Endometrial microvascular endothelial cells (primary cell): Measurements from ENCODE around the gene KMO. TPM values are rescaled to one million over a fixed set of nuclear protein-coding genes. Genes with fewer than 3 reads are reported as not detected.

ENCODE experiments used
- in situ Hi-C: cut with HindIII; loops from 2 replicates; pipeline ENCODE4 v1.10.0; 2017; ENCODE audit warnings: low sequenced_read_pairs, low pct_unique_long_range_greater_than_20kb; ENCODE audit errors: inconsistent ontology term
- total RNA-seq: library from RNA; depleted of rRNA; stranded (reverse); fragments of >200 nt; gene quantifications from one replicate; pipeline ENCODE4 v1.2.3, GENCODE V29; 2015; ENCODE audit errors: inconsistent ontology term

Gene KMO
- total RNA-seq, 1 donor from 2014 or later, result not detected

DNA sequence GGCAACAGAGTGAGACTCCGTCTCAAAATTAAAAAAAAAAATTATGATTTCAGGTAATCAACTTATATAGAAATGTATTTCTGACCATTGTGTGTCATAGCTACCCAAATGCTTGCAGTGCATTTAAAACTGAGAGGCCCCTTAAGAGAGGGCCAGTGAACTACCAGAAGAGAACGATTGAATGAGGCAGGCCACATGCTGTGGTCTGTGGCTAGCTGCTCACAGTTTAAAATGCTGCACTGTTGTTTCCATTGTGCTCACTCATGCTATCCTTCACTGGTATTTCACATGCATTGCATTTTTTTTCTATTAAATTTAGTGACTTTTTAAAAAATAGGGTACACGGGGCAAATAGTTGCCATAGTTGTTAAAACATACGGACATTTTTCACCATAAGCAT, 82.0 kb downstream of the KMO start:
- in situ Hi-C loops, result no loop called here

DNA sequence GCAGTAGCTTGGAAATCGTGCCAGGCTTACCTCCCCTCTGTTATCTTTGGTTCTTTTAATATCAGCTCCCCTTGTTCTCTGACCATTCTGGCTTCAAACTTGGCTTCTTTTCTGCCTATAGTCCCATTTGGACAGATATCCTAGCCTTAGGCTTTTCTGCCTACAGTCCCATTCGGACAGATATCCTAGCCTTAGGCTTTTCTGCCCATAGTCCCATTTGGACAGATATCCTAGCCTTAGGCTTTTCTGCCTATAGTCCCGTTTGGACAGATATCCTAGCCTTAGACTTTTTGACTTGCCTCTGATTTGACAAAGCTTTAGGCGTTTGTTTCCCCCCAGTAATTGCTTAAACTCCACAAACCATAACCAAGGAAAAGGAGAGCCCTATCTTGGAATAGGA, 82.4 kb downstream of the KMO start:
- in situ Hi-C loops, result no loop called here

DNA sequence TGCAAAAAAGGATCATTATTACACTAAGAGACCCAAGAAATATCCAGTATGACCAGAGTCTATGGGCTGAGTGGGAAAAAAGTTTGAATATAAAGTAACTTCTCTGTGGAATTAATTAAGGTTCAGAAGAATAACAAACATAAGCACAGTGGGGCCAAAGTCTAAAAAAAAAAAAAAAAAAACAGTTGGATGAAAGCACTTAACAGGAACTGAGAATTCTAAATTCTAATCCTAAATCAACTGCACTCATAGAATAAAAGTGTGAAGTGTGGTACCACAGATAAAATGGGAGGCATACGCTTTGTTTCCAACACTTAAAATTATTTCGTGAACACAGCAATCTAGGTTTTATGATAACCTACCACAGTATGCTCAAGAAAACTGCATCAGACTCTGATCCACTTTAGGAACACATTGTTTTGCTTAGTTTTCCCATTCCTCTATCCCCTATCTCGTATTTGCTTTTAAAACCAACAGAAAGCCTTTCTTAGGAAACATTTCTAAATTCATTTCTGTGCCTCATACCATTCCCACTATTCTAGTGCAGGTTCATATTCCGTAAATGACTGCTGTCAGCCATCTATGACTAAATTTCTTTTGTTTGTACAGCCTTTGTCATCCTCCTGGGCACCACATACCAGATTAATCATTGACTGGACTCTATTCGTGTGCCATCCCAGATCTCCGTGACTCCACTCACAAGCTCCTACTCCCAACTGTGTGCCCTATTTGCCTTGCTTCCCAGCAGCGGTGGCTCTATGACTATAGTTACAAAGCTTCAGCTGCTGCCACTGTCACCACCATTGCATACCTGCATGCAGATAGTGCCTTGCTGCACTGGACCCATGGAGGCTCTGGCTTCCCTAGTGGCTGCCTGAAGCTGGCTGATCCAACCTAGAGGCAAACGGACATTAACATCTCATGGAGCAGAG, 83.1 kb downstream of the KMO start:
- in situ Hi-C loops, result no loop called here

DNA sequence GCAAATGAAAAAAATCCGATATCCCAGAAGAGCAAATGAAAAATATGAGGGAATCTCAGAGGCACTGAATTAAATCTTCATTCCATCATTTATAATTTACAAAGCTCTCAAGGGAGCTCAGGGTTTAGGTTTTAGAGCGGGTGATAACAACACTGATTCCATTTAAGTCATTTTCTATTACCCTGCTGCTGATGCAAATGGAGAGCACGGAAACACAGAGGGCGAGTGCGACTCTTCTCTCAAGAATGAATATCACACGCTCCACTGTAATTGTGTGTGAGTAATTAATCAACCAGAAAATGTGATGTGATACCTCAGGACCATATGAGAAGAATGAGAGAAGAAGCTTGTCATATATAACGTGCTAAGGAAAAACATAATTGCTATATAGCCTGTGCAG, 85.2 kb downstream of the KMO start:
- in situ Hi-C loops, result no loop called here

DNA sequence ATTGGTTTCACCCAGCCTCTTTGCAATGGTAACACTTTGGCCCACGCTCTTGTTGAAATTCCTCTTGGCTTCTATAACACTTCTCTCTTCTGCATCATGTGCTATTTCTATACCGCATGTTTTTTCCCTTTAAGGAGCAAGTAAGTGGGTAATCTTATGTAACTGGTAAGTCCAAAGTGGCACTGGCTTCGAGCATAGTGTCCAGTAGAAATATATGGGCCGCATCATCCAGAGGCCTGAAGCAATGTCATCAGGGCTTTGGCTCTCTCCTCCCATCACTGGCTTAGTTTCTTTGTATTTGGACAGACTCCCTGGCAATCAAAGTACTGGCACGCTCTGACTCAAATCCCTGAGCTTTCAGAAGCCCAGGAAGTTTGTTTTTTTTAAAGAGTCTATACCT, 90.5 kb downstream of the KMO start:
- in situ Hi-C loops, result no loop called here

DNA sequence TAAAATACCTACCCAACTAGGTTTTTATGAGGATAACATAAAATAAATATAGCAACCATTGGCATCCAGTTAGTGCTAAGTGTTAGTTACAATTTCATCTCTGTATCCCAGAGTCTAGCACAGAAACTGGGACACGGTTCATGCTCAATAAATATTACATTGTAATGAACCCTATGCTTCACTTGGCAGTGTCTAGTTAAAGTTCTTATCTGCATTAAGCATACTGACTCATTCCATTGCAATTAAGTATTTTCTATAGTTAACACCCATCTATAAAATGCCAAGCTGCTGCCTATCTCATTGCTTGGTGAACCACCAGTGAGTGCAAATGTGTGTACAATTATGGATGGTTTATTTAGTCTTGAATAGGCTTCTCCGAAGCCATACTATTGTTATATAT, 92.8 kb downstream of the KMO start:
- in situ Hi-C loops, result no loop called here

DNA sequence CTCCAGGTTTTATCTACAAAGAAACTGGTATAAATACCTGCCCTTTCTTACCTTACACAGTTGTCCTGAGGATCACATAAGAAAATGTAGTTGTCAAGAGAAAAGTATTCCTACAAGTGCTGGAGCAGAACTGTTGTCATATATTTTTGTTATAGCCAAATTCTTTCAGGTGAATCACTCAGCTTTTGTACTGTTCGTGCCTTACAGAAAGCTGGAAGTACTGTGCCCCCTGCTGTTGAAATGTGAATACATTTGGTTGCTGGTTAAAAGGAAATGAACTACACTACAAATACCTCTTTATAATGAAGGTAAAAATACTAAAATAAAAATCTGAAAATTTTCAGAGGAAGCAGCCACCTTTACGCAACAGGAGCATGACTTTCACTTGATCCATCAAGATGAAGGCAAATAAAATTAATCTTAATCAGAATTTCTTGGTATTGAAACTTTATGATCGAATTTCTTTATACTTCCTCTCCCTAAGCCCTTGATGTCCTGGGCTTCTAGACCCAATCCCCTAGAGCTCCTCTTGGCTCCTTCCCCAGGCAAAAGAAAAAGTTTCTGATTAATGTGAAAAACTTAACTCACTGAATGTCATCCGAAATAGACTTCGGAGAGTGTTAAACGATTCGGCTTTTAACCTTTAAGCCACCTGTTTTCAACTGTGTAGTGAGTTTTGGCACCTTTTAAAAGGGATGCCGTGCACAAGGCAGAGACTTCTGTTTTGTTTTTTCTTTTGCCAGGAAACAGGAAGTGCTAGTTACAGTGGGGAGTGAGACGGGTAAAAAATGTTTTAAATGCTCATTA, 95.5 kb downstream of the KMO start:
- in situ Hi-C loops, result no loop called here

DNA sequence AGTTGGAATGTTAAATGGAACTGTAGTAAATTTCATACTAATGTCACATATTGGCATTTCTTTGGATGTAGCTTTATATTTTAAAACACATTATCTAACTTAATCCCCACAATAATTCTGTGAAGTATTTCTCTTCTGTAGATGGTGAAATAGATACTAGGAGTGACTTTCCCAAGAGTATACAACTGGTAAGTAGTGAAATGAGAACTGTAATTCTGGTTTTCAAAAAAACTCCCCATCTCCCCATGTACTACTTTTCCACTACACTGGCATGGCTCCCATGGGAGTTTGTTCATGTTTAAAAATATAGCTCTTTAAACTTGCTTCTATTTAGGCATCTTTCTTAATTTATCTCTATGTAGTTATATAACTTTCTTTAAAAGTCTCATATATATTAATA, 97.8 kb downstream of the KMO start:
- in situ Hi-C loops, result no loop called here

DNA sequence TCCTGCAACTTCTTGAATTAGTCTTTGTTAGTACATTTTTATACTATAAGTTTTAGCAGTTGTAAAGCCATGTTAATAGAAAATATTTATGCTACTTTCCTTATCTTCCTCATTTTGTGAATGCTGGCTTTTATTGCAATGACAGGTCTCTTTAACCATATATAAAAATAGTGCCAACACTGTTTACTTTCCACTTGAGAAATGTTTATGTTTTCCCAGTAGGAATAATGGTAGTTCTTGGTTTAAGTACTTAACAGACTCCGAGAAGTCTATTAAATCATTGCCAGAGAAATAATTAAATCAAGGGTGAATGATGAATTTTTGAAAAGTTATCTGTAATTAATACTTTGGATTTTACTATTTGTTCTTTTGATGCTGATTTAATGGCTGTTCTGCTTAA, 98.3 kb downstream of the KMO start:
- in situ Hi-C loops, result no loop called here

DNA sequence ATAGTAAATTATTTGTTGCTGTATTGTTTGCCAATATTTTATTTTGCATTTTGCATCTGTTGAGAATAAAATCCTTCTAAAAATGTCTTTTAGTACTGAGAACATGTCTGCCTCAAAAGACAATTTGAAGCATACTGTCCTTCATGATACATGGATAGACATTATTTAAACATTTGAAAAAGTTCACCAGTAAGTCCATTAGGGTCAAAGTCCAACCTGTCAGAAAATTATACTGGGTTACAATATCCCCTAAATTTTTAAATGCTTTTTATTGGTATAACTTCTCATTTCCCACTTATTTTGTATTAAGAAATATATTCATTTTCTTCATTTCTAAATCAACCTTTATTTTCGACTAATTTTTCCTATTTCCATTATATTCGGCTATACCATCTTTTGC, 98.7 kb downstream of the KMO start:
- in situ Hi-C loops, result no loop called here

DNA sequence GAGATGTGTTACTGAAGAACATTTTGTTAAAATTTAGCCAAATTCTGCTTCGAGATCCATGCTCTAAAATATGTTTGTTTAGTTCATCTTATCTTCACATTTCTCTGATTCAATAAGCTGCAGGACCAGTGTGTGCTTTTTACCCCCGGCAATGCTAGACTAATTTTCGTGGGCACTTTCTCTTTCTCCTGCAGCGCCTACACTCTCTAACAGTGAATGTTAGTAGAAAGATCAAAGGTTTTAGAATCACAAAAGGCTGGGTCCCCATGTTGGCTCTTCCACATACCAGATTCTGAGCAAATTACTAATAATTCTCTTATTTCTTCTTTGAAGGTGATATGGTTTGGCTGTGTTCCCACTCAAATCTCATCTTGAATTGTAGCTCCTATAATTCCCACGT, 99.5 kb downstream of the KMO start:
- in situ Hi-C loops, result no loop called here

DNA sequence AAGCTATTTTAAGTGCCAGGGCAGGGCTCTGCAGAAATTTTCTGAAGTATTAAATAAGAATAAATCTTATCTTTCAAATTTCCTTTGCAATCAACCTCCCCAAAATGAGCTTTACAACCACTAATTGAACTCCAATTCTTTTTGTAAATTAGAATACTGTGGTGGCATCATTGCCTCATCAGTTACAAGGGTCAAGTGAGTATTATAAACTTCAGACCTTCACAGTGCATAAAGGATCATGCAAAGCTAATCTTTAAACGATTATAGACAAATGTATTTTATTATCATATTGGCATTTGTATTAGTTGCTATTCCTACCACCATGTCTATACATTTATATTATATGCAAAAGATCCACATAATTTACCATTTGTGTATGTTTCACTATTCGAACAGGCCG, 100.8 kb downstream of the KMO start:
- in situ Hi-C loops, result no loop called here

DNA sequence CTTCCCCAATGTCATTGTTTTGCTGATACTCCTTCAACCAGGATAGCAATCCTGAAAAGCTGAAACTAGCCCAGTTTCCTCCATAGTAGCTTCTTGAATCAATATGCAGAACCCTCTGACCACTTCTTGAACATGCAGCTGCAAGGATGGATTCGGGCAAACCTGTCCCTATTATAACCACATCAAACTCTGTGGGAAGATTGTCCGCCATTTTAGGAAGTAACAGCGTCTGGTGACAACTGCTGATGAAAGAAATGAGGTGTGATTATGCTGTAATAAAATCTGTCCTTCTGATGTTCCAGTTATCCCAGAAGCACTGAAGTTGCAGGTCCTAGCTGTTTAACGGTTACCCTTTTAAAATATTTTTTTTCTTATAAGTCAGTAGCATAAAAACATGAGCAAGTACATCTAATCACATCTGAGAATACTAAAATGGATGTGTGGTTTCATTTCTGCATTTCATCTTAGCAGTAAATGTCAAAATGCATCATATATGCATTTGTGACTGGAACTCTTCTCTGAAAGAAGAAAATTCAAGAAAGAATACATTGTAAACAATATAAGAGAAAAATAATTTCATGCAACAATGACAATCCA, 103.5 kb downstream of the KMO start:
- in situ Hi-C loops, result no loop called here

DNA sequence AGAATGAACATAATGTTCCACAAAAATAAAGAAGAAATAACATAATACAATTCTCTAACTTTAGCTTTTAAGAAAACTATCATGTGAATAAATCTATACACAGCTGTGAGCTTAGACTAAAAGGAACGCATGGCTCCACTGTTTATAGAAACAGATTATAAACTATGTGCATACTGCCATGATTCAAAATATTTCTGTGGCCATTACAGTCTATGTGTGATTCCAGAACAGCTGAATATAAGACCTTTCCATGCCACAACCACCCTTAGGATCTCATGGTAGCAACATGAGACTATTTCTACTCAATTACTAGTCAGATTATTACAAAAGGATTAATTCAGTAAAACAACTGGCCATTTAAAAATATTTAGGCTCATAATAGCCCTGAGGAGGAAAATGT, 104.1 kb downstream of the KMO start:
- in situ Hi-C loops, result no loop called here

DNA sequence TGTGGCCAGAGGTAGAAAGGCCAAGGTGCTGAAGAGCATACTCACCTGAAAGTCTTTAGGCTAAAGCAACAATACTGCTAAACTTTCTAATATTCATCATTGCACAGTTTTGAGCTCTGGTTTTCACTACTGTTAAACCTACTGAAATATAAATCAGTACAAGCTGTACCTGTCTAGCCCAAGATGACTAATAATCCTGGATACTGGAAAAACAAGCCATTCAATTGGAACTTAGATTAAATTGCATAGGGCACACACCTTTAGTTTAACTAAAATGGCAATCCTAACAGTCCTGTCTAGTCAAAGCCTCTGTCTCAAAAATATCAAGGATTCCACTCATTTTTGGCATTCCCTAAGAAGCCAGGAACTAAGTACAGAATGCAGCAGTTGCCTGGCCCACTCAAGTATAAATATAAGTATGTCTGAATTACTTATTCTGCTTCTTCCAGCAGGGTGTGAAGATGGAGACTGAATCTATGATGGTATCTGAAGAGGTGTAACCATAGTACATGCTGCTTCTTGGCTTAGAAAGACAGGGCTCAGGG, 104.9 kb downstream of the KMO start:
- in situ Hi-C loops, result no loop called here

DNA sequence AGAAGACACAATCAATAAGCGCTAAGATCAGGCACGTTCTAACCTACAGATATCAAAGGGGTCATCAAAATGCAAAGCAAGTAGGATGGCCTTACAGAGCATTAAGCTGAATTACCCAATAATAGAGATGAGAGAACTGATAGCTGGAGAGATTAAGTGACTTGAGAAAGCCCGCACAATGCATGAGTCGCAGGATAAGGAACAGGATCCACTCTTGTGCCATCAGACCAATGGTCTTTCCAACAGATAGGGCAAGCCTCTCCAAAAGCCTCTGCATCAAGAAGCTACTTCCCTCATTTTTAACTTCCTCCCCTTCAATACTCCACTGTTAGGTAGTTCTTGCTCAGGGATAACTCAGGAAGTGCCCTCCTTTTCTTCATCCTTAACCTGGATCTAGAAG, 105.4 kb downstream of the KMO start:
- in situ Hi-C loops, result no loop called here

DNA sequence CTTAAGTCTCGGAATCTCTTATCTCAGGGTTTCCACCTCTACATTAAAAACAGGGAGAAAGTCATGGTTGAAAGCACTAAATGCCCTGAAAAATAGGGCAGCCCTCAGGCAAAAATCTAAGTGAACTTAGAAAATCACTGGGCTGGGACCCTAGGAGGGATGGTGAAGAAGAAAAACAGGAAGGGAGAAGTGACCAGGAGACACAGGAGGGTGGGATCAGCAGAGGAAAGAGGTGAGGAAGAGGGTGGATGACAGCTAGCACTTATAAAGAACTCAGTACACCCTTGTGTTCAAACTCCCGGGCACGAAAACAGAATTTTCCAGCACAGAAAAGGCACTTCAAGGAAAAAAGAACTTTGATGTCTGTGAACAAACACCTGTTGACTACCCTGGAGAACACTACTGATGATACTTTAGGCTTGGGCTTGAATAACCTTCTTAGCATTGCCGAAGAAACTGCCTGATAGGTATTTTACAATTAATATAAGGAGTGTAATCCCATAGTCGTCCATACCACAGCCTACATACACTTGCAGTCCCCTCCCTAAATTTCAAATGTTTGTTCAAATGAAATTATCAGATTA, 106.0 kb downstream of the KMO start:
- in situ Hi-C loops, result no loop called here

DNA sequence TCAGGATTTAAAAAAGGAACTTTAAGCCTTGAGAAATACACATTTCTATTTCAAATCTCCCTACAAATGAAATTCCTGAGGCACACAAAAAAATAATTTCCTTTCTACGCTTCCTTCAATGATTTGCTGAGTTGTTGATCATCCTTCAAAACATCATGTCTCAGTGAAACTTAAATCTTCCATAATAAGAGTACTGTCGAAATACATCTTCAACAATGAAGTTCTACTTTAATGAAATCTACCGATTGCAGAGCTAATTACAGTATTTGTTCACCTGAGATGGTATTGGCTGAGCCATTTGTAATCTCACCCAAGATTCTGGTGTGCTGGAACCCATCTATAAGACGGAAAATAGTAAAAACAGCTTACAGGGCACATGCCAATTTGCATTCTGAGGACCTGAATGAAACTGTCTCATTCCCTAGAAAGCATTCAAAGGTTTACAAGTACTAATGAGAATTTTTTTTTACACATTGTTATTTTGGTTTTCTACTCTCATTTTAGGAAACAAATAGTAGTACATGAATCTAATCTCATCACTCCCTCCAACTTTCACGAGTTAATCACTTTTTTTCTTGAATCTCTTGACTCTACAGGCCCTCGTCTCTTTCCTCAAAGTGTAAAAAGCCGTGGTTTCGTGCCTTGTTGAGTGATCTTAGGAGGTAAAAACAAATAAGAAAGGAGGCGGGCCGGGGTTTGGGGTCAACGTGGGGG, 106.9 kb downstream of the KMO start:
- in situ Hi-C loops, result no loop called here
